ENCODE measurements around the gene SPDYE17.
"Not testable (repeated sequence)": the region's sequence is repeated elsewhere in the genome, so short reads cannot be mapped to it uniquely, and the experiment has no call there.

SPDYE17 gene

DNA sequence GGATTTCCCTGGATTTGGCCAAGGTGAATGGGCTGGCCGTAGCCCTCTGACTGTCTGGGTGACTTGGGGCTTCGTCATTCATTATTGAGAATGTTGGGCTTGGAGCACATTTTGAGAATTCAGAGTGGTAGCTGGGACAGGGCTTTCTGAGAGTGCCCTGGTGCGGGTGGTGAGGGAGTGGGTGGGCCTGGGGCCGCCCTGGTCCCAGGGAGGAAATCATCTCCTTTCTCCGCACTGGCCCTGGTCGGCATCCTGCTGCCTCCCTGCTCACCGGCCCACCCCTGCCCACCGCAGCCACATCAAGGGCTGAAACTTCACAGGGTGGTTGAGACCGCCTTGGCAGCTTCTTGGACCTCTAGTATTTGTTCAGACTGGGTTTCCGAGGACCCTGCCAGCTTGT is 49.7 kb downstream of the SPDYE17 start:
- not testable (repeated sequence) for H3K27me3 ChIP-seq (replicated peaks; ENCODE audit: control insufficient read depth, insufficient read depth, low read length); H3K9me3 ChIP-seq (ENCODE audit: control insufficient read depth, low read length); H3K4me1 ChIP-seq (ENCODE audit: control insufficient read depth, insufficient read depth, low read length); H3K9ac ChIP-seq (ENCODE audit: low read length); H3K4me3 ChIP-seq (ENCODE audit: low read length); H3K36me3 ChIP-seq (ENCODE audit: control insufficient read depth, insufficient read depth, low read length, severe bottlenecking); DNase-seq (ENCODE audit: low read depth)

DNA sequence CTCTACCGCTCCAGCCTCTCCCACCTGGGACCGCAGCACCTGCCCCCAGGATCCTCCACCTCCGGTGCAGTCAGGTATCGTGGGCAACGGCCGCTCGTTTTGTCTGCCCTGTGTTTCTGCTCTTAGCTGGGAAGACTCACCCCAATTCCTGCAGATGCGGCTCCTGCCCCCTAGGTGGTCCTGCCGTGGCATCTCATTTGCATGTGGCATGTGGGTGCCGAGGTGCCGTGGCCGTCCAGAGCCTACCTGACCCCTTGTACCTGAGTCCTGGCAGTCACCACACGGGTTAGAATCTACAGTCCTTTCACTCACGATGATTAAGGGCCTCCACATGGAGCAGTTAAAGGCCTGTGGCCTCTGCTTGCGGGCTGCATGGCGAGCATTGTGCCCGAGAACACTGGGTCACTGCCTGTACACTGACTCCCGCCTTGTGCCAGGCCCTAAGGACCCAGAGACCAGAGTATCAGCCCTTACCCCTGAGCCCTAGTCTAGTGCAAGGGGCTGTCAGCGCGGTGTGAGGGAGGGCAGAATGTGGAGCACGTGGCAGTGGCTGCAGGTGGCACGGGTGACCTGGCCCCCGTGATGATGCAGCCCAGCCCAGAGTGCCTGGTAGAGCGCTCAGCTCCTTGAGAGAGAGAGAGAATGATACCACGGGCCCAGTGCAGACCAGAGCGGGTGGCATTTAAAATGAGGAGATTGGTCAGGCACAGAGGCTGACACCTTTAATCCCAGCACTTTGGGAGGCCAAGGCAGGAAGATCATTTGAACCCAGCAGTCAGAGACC is 50.8 kb downstream of the SPDYE17 start:
- not testable (repeated sequence) for H3K4me1 ChIP-seq (ENCODE audit: control insufficient read depth, insufficient read depth, low read length)

DNA sequence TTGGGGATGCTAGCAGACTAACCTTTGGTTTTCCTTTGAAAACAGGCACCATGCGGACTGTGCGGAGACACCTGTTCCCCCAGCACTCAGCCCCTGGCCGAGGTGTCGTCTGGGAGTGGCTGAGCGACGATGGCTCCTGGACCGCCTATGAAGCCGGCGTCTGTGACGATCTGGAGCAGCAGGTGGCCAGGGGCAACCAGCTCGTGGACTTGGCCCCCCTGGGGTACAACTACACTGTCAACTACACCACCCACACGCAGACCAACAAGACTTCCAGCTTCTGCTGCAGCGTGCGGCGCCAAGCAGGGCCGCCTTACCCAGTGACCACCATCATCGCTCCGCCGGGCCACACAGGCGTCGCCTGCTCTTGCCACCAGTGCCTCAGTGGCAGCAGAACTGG is 51.6 kb downstream of the SPDYE17 start:
- H3K27me3 ChIP-seq (replicated peaks; ENCODE audit: control insufficient read depth, insufficient read depth, low read length); H3K9ac ChIP-seq (ENCODE audit: low read length); H3K36me3 ChIP-seq (ENCODE audit: control insufficient read depth, insufficient read depth, low read length, severe bottlenecking); H3K4me1 ChIP-seq (ENCODE audit: control insufficient read depth, insufficient read depth, low read length); DNase-seq (ENCODE audit: low read depth); H3K4me3 ChIP-seq (ENCODE audit: low read length); H3K9me3 ChIP-seq (ENCODE audit: control insufficient read depth, low read length): not testable (repeated sequence)

More for the DNA sequence above, 50.8 kb downstream of the SPDYE17 start:
- not testable (repeated sequence) for H3K4me3 ChIP-seq (ENCODE audit: low read length); H3K27me3 ChIP-seq (replicated peaks; ENCODE audit: control insufficient read depth, insufficient read depth, low read length); DNase-seq (ENCODE audit: low read depth); H3K9me3 ChIP-seq (ENCODE audit: control insufficient read depth, low read length); H3K36me3 ChIP-seq (ENCODE audit: control insufficient read depth, insufficient read depth, low read length, severe bottlenecking); H3K9ac ChIP-seq (ENCODE audit: low read length)

DNA sequence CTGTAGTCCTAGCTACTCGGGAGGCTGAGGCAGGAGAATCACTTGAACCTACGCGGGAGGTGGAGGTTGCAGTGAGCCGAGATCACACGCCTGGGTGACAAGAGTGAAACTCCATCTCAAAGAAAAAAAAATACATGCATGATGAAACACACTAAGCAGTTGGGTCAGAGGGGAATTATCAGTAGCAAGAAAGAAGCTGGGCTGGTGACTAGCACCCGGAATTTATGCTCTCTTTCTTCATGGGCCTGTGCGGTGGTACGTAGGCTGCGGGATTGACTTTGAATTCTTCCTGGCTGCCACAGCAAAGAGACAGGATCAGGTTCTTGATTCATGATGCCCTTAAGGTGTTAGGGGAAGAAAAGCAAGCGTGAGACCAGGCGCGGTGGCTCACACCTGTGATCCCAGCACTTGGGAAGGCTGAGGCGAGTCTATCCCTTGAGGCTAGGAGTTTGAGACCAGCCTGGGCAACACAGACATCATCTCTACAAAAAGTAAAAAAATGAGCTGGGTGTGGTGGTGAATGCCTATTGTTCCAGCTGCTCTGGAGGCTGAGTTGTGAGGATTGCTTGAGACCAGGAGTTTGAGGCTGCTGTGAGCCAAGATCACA is 54.3 kb downstream of the SPDYE17 start:
- H3K9ac ChIP-seq (ENCODE audit: low read length); H3K4me1 ChIP-seq (ENCODE audit: control insufficient read depth, insufficient read depth, low read length); H3K36me3 ChIP-seq (ENCODE audit: control insufficient read depth, insufficient read depth, low read length, severe bottlenecking); H3K4me3 ChIP-seq (ENCODE audit: low read length); H3K27me3 ChIP-seq (replicated peaks; ENCODE audit: control insufficient read depth, insufficient read depth, low read length); DNase-seq (ENCODE audit: low read depth); H3K9me3 ChIP-seq (ENCODE audit: control insufficient read depth, low read length): not testable (repeated sequence)

DNA sequence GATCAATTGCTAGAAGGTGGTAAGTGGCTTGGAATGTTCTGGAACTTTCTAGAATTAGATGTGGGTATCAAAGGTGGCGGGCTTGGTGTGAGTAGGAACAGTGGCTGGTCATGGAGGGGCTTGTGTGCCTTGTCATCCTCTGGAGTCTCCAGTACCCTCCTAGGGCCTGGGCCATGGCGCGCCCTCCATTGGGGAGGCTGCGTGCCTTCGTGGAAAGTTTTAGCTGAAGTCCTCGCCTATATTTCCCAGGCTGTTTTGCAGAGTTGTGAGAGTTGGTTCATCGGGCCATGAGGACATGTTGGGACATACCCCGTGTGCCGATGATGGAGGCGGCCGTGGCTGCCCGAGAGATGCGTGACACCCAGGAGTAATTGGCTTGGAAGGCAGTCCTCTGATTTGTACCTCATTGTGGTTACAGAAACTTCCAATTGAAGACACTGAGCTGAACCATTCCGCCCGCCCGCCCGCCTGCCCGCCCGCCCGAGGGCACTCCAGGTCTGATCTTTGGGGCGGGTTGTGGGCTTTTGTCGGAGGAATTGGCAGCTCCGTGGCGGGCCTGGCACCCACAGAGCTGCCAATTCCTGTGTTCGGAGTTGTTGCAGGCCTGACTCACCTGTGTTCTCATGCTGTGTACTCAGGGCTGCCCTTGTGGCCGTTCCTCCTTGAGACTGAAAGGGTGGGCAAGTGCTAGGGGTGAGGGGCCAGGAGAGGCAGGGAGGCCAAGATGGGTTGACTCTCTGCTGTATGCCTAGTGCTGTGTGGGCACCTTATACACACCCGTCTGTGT is 57.2 kb downstream of the SPDYE17 start:
- H3K27me3 ChIP-seq (replicated peaks; ENCODE audit: control insufficient read depth, insufficient read depth, low read length); H3K4me3 ChIP-seq (ENCODE audit: low read length); H3K36me3 ChIP-seq (ENCODE audit: control insufficient read depth, insufficient read depth, low read length, severe bottlenecking); DNase-seq (ENCODE audit: low read depth); H3K4me1 ChIP-seq (ENCODE audit: control insufficient read depth, insufficient read depth, low read length); H3K9ac ChIP-seq (ENCODE audit: low read length); H3K9me3 ChIP-seq (ENCODE audit: control insufficient read depth, low read length): not testable (repeated sequence)

DNA sequence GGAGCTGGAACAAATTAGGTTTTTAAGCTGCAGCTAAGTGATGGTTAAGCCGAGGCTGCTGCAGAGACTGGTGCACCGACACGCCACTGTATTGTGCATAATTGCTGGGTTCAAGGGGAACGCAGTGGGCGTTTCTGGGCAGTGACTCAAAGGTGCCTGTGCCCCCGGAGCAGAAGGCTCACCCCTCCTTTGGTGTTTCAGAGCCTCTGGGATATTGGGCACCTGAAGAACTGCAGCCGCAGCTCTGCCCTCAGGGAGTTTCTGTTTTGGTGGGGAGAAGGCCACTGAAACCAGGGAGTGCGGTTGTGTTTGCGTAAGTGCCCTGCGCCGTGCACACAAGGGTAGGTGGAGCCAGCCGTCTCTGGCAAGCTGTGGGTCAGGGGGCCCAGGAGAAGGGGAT is 57.8 kb downstream of the SPDYE17 start:
- not testable (repeated sequence) for H3K27me3 ChIP-seq (replicated peaks; ENCODE audit: control insufficient read depth, insufficient read depth, low read length); H3K4me1 ChIP-seq (ENCODE audit: control insufficient read depth, insufficient read depth, low read length); DNase-seq (ENCODE audit: low read depth); H3K9ac ChIP-seq (ENCODE audit: low read length); H3K9me3 ChIP-seq (ENCODE audit: control insufficient read depth, low read length); H3K4me3 ChIP-seq (ENCODE audit: low read length); H3K36me3 ChIP-seq (ENCODE audit: control insufficient read depth, insufficient read depth, low read length, severe bottlenecking)

DNA sequence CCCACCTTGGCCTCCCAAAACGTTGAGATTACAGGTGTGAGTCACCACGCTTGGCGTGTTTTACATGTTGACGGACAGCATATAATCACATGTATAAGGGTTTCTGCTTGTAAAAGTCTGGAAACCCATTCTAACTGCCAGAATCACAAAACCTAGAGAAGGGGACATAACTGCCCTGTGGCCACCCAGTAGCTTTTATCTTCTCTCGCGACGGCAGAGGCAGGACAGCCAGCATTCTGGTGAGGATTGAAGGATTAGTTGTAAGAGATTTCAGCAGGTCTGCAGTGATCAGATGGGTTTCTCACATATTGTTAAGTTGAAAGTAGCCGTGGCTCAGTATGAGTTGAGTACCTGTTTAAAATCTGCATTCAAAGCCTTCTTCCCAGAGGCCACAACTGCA is 59.8 kb downstream of the SPDYE17 start:
- not testable (repeated sequence) for H3K9ac ChIP-seq (ENCODE audit: low read length); DNase-seq (ENCODE audit: low read depth); H3K36me3 ChIP-seq (ENCODE audit: control insufficient read depth, insufficient read depth, low read length, severe bottlenecking); H3K4me3 ChIP-seq (ENCODE audit: low read length); H3K4me1 ChIP-seq (ENCODE audit: control insufficient read depth, insufficient read depth, low read length); H3K27me3 ChIP-seq (replicated peaks; ENCODE audit: control insufficient read depth, insufficient read depth, low read length); H3K9me3 ChIP-seq (ENCODE audit: control insufficient read depth, low read length)
